Fibroblast of the conjunctiva (primary cell): ENCODE measurements around the gene DLG5.

Experiments
- DNase-seq: peaks from one replicate; pipeline ENCODE4 v3.0.0-alpha.2; 2010; ENCODE audit warnings: low read depth

Gene DLG5

DNA sequence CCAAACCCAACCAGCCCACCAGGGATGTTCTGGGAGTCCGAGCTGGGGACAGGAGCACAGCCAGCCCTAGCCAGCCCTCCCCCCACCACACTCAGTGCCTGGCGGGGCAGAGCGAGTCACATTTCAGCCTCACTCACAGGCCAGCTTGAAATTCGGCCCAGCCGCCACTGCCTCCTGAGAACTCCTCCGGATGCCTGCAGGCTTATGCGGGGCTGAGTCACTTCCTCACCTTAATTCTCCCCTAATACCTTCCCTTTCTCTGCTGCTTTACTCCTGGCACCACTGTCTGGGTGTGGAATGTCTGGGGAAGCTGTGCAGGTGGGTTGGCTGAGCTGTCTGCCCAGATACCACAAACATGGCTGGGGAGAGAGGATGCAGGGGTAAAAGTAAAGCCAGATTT lies 22.6 kb upstream of the DLG5 start:
- DNase-seq: no peak

DNA sequence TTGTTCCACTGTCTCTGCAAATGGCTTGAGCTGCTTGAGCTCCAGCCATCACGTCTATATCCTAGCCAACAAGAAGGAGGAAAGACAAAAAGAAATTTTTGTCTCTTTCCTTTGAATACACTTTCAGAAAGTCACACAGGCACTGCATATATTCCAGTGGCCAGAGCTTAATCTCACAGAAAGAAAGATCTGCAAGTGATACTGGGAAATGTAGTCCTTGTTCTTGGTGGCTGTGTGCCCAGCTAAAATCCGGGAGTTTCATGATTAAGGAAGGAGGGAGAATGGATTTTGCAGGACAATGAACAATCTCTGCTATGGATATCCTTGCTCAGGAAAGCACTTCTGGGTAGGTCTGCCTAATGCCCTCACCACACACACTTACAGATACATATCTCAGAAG lies 19.5 kb upstream of the DLG5 start:
- DNase-seq: no peak

GRCh38 chr10:77944519-77944918 lies 18.0 kb upstream of the DLG5 start:
- DNase-seq: peak; percentile 70

DNA sequence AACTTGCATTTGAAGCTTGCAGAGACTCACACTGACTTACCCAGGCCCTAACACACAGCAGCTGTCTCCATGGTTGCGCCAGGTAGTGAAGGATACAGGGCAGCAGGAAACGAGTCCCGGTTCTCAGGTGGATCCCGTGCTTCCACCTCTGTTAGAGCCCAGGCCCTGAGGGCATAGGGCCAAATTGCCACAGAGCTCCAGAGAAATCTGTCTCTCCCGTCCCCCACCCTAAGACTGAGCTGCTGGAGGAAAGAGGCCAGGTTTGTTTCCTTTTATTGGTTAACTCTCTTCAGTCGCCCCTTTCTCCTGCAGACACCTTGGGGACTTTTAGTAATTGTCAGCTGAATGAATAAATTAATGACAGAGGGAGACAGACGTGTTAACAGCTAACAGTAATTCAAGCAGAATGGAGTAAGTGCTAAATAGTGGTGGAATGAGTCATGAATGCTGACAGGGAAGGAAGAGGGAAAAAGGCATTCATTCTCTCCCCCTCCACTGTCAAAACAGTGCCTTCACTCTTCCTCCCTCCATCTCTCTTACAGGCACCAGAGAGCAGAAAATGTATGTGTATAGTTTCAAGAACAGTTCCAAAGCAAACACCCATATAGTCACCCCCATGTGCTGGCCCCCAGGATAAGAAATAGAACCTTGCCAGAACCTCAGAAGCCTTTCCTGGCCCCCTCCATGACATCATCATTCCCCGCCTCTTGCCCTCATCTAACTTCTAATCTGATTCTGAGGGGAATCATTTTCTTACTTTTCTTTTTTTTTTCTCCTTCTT lies 16.8 kb upstream of the DLG5 start:
- DNase-seq: peak; percentile 43

- DNase-seq: no peak
Measured at GRCh38 chr10:77941790-77942189, 15.2 kb upstream of the DLG5 start.

- no peak for DNase-seq
Measured at GRCh38 chr10:77940627-77941026, 14.1 kb upstream of the DLG5 start.

DNA sequence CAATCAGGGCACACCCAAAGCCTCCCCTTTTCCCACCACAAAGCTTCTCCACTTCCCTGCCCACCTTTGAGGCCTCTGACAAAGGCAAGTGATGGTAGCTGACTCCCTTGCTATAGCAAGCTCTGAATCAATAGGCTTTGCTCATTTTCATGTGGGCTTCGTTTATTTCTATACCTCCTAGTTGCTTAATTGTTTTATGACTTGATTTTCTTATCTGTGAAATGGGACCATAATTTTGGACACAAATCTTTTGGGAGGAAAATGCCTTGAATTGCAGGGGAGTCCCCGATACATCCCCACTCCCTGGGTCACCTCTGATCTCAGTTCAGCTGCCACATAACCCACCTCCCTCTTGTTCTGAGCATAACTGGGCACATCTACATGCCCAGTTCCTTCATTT lies 13.7 kb upstream of the DLG5 start:
- DNase-seq: no peak

GRCh38 chr10:77939561-77940001 lies 13.0 kb upstream of the DLG5 start:
- DNase-seq: peak; percentile 70

GRCh38 chr10:77936697-77937567 lies 10.4 kb upstream of the DLG5 start:
- no peak for DNase-seq

DNA sequence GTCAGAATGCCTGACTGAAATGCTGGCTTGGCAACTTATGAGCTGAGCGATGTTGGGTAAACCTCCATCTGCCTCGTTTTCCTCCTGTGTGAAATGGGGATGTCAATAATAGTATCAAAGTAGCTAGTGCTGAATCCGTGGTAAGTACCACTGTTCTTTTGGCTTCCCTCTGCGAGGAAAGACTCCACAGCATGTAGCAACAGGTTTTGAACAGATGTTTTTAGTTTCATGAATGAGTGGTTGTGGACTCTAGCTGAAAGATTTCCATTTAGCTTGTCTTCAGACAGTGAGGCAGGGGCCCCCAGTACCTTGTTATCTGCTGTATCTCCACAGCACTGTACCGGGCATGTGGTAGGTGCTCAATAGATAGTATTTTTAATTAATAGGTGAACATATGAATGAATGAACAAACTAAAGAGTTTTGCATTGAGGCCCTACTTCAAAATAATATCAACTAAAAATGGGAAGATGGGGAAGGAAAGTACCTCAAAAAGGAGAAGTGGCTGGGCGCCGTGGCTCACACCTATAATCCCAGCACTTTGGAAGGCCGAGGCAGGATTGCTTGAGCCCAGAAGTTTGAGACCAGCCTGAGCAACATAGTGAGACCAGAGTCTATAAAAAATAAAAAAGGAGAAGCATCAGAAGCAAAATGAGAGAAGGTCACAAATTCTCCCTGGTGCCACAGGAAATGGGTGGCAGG lies 5.6 kb upstream of the DLG5 start:
- DNase-seq: no peak

- no peak for DNase-seq
Measured at GRCh38 chr10:77927402-77928246, 1.1 kb upstream of the DLG5 start.

- no peak for DNase-seq
Measured at GRCh38 chr10:77925795-77926565, 575 bp downstream of the DLG5 start.

- no peak for DNase-seq
Measured at GRCh38 chr10:77925410-77925794, 1.2 kb downstream of the DLG5 start.

GRCh38 chr10:77922566-77923179 lies 3.9 kb downstream of the DLG5 start:
- no peak for DNase-seq

- no peak for DNase-seq
Measured at GRCh38 chr10:77922055-77922454, 4.5 kb downstream of the DLG5 start.

DNA sequence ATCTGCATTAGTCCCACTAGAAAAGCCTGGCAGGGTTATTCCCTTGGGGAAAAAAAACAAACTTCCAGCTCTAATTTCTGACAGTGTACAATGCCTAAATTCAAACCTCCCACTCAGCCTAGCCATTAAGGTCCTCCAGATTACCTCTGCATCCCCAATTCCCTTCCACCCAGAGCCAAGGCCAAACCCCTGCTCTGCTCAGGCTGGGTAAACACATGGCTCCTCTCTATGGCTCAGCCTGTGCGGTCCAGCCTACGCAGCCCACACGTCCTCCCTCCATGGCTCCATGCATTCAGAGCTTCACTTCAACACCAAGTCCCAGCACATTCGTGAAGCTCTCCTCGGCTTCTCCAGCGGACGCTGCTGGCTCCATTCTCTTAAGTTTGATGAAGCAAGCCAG lies 5.2 kb downstream of the DLG5 start:
- DNase-seq: no peak

DNA sequence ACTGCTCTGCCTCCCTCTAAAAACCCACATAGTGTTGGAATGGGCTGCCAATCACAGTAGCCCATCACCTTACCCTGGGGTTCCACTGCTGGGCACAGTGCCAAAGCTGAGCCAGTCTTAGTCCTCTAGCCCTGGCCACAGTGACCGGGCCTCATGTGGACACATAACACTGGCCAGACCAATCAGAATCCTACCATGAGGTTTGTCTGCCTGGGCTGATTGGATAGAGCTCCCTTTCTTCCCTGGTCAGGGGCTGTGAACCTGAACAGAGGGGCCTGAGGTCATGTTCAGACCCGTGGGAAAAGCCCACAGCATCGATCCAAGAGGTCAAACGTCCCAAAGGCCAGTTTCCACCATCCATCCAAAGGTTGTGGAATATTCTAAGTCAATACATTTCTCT lies 6.1 kb downstream of the DLG5 start:
- DNase-seq: no peak

- no peak for DNase-seq
Measured at GRCh38 chr10:77919713-77920108, 6.8 kb downstream of the DLG5 start.

- DNase-seq: no peak
Measured at GRCh38 chr10:77915319-77916105, 11.0 kb downstream of the DLG5 start.

DNA sequence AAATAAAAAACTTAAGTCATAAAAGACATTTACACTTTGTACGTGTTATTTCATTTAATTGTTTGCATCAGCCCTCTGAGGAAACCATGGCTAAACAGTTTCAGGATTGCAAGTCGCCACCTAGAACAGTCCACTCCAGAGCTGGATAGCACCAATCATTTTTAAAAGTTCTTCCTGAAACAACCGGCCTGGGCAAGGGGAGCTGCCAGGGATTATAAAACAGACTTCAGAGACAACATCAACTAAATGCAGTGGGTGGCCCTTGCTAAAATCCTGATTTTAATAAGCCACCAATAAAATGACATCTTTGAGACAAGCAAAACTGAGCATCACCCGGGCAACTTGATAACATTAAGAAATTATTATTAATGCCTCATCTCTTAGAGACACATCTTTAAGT lies 13.5 kb downstream of the DLG5 start:
- DNase-seq: no peak
